Gastroesophageal sphincter (tissue), 4 donors: Measurements from ENCODE around the gene NR3C2. TPM values are rescaled to one million over a fixed set of nuclear protein-coding genes. Genes with fewer than 3 reads are reported as not detected.

Source experiments
- ATAC-seq: fragments of 150-250 bp; one replicate; pipeline ENCODE4 v1.9.1; 2016; ENCODE audit warnings: mild to moderate bottlenecking, moderate library complexity
- H3K27ac ChIP-seq, 4 donors: fragments of 200-600 bp; sonication (generic) in 3 of 4; 1 replicate in 3 of 4; 2 replicates in 1 of 4; pipeline ENCODE4 v1.5.1; 2016 to 2019
- H3K27me3 ChIP-seq: fragments of 200-600 bp; sonication (generic); one replicate; pipeline ENCODE4 v1.5.1; 2019
- H3K36me3 ChIP-seq, 2 donors: fragments of 200-600 bp; sonication (generic); one replicate each; pipeline ENCODE4 v1.5.1; 2019; ENCODE audit warnings: control low read depth in 1 of 2
- H3K4me1 ChIP-seq, 3 donors: fragments of 200-600 bp; sonication (generic); 1 replicate in 2 of 3; 2 replicates in 1 of 3; pipeline ENCODE4 v1.5.1; 2016 to 2019; ENCODE audit warnings: control low read depth in 2 of 3
- H3K4me3 ChIP-seq, 2 donors: fragments of 200-600 bp; sonication (generic); one replicate each; pipeline ENCODE4 v1.5.1; 2019; ENCODE audit warnings: mild to moderate bottlenecking in 1 of 2, moderate library complexity in 1 of 2
- H3K9me3 ChIP-seq, 3 donors: fragments of 200-600 bp; sonication (generic); one replicate each; pipeline ENCODE4 v1.5.1; 2017 to 2019; ENCODE audit warnings: control low read depth in 2 of 3
- CTCF ChIP-seq, 4 experiments: fragments of 200-600 bp in 2 of 4; fragments of 450-650 bp in 2 of 4; sonication (generic) in 1 of 4; IDR thresholded peaks; one replicate each; pipeline ENCODE4 v1.5.1; 2017 to 2019; ENCODE audit warnings: antibody characterized with exemption in 4 of 4, mild to moderate bottlenecking in 2 of 4, moderate library complexity in 2 of 4
- EP300 ChIP-seq: sonication (generic); formaldehyde crosslinking; IDR thresholded peaks from one replicate; pipeline ENCODE4 v1.6.1; 2017; ENCODE audit warnings: antibody characterized with exemption, mild to moderate bottlenecking
- POLR2A ChIP-seq, 2 donors: fragments of 450-650 bp; IDR thresholded peaks; one replicate each; pipeline ENCODE4 v1.6.1; 2017; ENCODE audit warnings: antibody characterized with exemption in 2 of 2, mild to moderate bottlenecking in 2 of 2, moderate library complexity in 1 of 2
- POLR2AphosphoS5 ChIP-seq: sonication (generic); formaldehyde crosslinking; IDR thresholded peaks from one replicate; pipeline ENCODE4 v1.6.1; 2017; ENCODE audit warnings: antibody characterized with exemption
- WGBS, 2 donors: methylation state at CpG; one replicate each; pipeline ENCODE4 v1.1.5; 2018; ENCODE audit warnings: low coverage in 1 of 2; 5-methylcytosine and 5-hydroxymethylcytosine counted together
- total RNA-seq, 4 donors: library from RNA; depleted of rRNA; stranded (reverse); fragments of >200 nt; gene quantifications; one replicate each; pipeline ENCODE4 v1.1.0, GENCODE V29; 2016

NR3C2 gene
- total RNA-seq, 4 donors from 2014 or later, result 11.6 to 15.9 (median 13.9) TPM

- no peak for TF ChIP-seq POLR2AphosphoS5
- TF ChIP-seq EP300, result no peak
- no peak for TF ChIP-seq POLR2A (IDR thresholded peaks at IDR 0.05)
- TF ChIP-seq CTCF (IDR thresholded peaks at IDR 0.05), result no peak
- no peak for ATAC-seq
- 89 to 92% methylated on average over 5 to 7 of the region's 7 CpGs for WGBS, 2 donors
- H3K4me1 ChIP-seq, result peaks cover 0 to 61% (median 0%) of the 10 kb centered on the region in 3 donors
- H3K27ac ChIP-seq, result no peak overlapping the region
- H3K9me3 ChIP-seq, result no peaks in the 10 kb centered on the region
- no peak overlapping the region for H3K4me3 ChIP-seq
- peaks cover 0 to 6% of the 10 kb centered on the region in 2 donors for H3K36me3 ChIP-seq
- H3K27me3 ChIP-seq, result no peaks in the 10 kb centered on the region
These were observed 400.4 kb downstream of the NR3C2 start for GRCh38 chr4:148041606-148042329.

GRCh38 chr4:148034813-148035212 lies 407.4 kb downstream of the NR3C2 start:
- 20 to 41% methylated on average over 1 of the region's 1 CpG for WGBS, 2 donors
- ATAC-seq, result no peak
- TF ChIP-seq EP300 (no peak), CTCF (IDR thresholded peaks at IDR 0.05) (no peak), POLR2A (IDR thresholded peaks at IDR 0.05) (no peak)

GRCh38 chr4:148030193-148030873 lies 411.9 kb downstream of the NR3C2 start:
- Histone ChIP-seq H3K27ac (peak overlapping the region in 1 of 4 donors; percentile 49), H3K4me3 (no peak overlapping the region), H3K4me1 (peaks cover 0 to 46% (median 0%) of the 10 kb centered on the region in 3 donors), H3K9me3 (no peaks in the 10 kb centered on the region), H3K27me3 (no peaks in the 10 kb centered on the region), H3K36me3 (peaks cover 0 to 12% of the 10 kb centered on the region in 2 donors)
- peak; percentile 77 for ATAC-seq
- WGBS, 2 donors, result 36% methylated on average over 2 of the region's 2 CpGs; no CpG with 5 or more reads in 1 of the 2 donors
- TF ChIP-seq POLR2A (IDR thresholded peaks at IDR 0.05), result no peak
- TF ChIP-seq POLR2AphosphoS5, result peak; percentile 71

More at GRCh38 chr4:148034813-148035212, 407.4 kb downstream of the NR3C2 start:
- Histone ChIP-seq H3K36me3 (no peaks in the 10 kb centered on the region), H3K4me1 (peaks cover 0 to 64% (median 0%) of the 10 kb centered on the region in 3 donors), H3K27ac (no peak overlapping the region), H3K4me3 (no peak overlapping the region), H3K27me3 (no peaks in the 10 kb centered on the region), H3K9me3 (no peaks in the 10 kb centered on the region)

- no peaks in the 10 kb centered on the region for H3K27me3 ChIP-seq
- 78% methylated on average over 3 of the region's 3 CpGs; no CpG with 5 or more reads in 1 of the 2 donors for WGBS, 2 donors
- no peaks in the 10 kb centered on the region for H3K9me3 ChIP-seq
- ATAC-seq, result no peak
- no peak overlapping the region for H3K4me3 ChIP-seq
- TF ChIP-seq EP300 (no peak), POLR2A (IDR thresholded peaks at IDR 0.05) (no peak), CTCF (IDR thresholded peaks at IDR 0.05) (no peak), POLR2AphosphoS5 (no peak)
- peaks cover 0 to 40% (median 0%) of the 10 kb centered on the region in 3 donors for H3K4me1 ChIP-seq
- H3K36me3 ChIP-seq, result peaks cover 0 to 12% of the 10 kb centered on the region in 2 donors
- H3K27ac ChIP-seq, result peak overlapping the region in 1 of 4 donors; percentile 49
These were observed 412.4 kb downstream of the NR3C2 start for GRCh38 chr4:148029781-148030180.
